GM19043 (cell line): ENCODE results near the gene GNA12.
"Not testable (repeated sequence)": the region's sequence is repeated elsewhere in the genome, so short reads cannot be mapped to it uniquely, and the experiment has no call there.

ENCODE experiments used
- ATAC-seq: cut with Tn5 transposase; IDR thresholded peaks from one replicate; pipeline ENCODE4 v1.9.1; 2021; ENCODE audit warnings: low read depth; ENCODE audit not compliant: unreplicated experiment

The GNA12 gene

DNA sequence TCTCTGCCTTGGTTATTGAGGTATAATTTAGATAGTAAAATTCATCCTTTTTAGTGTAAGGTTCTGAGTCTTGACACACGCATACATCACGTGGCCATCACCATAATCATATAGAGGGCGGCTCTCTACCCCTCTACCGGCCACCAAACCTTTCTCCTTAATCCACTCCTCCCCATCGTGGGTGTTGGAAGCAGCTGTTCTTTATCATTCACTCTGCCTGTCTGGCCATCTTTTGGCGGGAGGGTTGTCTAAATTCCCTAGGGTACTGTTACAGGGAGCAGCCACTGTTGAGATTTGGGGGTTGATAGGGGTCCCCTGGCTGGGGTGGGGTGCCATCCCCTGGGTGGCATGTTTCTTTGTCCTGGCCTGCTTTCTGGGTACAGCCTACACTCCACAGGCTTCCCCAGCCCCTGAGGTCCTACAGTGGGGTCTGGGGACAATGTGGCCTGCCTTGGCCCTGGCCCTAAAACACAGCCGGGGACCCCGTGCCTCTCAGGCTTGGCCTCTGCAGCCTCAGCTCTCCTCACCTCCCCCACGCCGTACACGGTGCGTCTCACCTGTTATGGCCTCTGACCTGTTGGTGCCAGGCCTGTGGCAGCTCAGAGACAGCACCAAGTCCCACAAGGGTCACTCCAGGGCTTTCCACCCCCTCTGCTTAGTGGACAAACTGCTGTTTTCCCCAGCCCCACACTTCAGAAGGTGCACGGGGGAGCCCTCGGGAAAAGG lies 138.6 kb downstream of the GNA12 start:
- ATAC-seq = no peak

- no peak for ATAC-seq
Measured at GRCh38 chr7:2702594-2702957, 141.5 kb downstream of the GNA12 start.

- ATAC-seq = no peak
Measured at GRCh38 chr7:2701832-2702593, 142.1 kb downstream of the GNA12 start.

- ATAC-seq = no peak
Measured at GRCh38 chr7:2701424-2701823, 142.7 kb downstream of the GNA12 start.

DNA sequence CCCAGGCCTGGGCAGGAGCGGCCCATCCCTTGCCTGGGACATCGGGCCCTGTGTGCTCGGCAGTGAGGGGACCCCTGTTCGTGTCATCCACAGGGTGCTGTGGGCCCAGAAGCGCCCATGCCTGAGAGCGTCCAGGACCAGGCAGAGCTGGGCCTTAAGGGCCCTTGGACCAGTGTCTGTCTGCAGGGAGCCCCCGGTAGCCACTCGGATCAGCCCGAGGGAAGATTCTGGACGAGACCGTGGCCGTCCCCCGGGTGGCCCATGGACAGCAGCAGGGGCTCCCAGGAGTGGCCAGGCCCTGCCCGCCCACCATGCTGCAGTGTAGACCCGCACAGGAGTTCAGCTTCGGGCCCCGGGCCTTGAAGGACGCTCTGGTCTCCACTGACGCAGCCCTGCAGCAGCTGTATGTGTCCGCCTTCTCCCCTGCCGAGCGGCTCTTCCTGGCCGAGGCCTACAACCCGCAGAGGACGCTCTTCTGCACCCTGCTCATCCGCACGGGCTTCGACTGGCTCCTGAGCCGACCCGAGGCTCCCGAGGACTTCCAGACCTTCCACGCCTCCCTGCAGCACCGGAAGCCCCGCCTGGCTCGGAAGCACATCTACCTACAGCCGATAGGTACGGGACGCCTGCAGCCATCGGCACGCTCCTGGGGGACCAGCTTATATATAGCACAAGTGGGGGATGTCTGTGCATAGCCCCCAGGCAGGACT lies 143.8 kb downstream of the GNA12 start:
- no peak for ATAC-seq

GRCh38 chr7:2699289-2699620 lies 144.9 kb downstream of the GNA12 start:
- ATAC-seq = no peak

DNA sequence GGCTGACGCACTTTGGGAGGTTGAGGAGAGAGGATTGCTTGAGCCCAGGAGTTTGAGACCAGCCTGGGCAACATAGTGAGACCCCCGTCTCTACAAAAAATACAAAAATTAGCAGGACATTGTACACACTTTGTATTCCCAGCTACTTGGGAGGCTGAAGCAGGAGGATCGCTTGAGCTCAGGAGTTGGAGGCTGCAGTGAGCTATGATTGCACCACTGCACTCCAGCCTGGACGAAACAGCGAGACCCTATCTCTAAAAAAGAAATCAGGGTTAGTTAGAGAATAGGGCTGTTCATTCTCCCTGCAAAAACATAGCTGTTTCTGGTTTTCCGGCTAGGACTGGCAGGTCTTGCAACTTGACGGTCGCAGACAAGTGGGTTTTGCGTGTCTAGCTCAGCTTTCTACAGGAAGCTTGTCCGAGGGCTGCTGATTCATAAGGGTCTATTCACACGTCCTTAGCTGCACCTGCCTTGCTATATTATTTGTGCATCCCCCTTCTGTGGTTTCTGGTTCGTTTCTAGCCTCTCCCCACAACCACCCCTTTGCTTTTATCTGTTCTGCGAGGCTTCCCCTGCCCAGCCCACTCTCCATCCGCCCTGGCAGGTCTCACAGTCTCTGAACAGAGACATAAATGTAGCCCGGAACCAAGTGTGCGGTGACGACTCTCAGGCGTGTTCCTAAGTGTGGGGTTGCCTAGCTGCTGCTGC lies 145.4 kb downstream of the GNA12 start:
- peak; percentile 95 for ATAC-seq

GRCh38 chr7:2694122-2694436 lies 150.0 kb downstream of the GNA12 start:
- not testable (repeated sequence) for ATAC-seq

GRCh38 chr7:2693420-2694121 lies 150.5 kb downstream of the GNA12 start:
- not testable (repeated sequence) for ATAC-seq

- ATAC-seq = no peak
Measured at GRCh38 chr7:2692543-2692942, 151.6 kb downstream of the GNA12 start.

DNA sequence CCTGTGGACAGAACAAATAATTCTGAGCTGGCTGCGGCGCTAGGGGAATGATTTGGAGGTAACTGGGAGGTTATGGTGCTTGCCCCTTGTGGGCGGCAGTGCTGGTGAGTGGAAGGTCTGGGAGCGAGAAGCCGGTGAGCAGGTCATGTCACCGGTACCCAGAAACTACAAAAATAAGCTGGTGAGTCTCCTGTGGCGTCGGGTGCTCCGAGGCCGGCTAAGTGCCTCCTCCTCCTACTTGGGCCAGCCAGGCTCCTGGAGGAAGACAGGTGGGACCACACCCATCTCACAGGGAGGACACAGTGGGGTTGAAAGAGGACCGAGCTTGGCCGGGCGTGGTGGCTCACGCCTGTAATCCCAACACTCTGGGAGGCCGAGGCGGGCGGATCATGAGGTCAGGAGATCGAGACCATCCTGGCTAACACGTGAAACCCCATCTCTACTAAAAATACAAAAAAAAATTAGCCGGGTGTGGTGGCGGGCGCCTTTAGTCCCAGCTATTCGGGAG lies 152.1 kb downstream of the GNA12 start:
- not testable (repeated sequence) for ATAC-seq

DNA sequence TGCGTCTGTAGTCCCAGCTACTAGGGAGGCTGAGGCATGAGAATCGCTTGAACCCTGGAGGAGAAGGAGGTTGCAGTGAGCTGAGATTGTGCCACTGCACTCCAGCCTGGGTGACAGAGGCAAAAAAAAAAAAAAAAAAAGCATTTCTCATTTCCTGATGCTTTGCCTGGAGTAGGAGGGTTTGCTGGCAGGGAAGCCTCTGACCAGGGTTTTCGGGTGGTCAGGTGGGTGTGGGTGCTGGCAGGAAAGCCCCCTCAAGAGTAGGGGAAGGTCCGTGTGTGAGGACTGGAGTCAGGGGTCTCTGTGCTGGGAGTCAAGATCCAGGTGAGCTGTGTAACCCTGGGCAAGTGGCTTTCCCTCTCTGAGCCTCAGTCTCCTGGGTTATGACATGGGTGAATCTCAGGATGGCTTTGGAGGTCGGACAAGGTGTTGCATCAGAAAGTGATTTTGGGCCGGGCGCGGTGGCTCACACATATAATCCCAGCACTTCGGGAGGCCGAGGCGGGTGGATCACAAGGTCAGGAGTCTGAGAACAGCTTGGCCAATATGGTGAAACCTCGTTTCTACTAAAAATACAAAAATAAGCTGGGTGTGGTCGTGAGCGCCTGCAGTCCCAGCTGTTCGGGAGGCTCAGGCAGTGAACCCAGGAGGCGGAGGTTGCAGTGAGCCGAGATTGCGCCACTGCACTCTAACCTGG lies 152.9 kb downstream of the GNA12 start:
- no peak for ATAC-seq

DNA sequence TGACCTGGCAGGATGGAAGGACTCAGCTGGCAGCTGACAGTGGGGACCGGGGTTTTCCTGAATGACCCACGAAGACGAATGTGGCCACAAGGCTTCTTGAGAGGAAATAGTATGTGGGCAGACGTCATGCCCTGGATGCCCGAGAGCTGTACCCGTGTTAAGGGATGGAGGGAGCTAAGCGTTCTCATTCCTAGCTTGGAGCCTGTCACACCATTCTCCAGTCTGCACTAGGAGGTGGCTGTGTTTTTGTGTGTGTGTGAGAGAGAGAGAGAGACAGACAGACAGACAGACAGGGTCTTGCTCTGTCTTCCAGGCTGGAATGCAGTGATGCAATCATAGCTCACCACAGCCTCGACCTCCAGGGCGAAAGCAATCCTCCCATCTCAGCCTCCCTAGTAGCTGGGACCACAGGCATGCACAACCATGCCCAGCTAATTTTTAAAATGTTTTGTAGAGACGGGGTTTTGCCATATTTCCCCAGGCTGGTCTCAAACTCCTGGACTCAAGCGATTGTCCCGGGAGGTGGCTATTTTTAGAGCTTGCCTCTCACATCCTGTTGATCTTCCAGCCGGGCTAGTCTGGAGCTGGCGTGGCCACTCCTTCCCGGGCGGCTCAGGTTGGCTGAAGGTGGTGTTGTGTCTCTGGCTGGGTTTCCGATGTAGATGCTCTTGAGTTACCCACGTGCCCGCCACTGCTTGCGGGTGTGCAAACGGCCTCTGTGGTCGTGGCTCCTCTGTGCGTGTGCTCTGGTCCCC lies 154.0 kb downstream of the GNA12 start:
- no peak for ATAC-seq

- ATAC-seq = no peak
Measured at GRCh38 chr7:2689343-2689847, 154.7 kb downstream of the GNA12 start.

DNA sequence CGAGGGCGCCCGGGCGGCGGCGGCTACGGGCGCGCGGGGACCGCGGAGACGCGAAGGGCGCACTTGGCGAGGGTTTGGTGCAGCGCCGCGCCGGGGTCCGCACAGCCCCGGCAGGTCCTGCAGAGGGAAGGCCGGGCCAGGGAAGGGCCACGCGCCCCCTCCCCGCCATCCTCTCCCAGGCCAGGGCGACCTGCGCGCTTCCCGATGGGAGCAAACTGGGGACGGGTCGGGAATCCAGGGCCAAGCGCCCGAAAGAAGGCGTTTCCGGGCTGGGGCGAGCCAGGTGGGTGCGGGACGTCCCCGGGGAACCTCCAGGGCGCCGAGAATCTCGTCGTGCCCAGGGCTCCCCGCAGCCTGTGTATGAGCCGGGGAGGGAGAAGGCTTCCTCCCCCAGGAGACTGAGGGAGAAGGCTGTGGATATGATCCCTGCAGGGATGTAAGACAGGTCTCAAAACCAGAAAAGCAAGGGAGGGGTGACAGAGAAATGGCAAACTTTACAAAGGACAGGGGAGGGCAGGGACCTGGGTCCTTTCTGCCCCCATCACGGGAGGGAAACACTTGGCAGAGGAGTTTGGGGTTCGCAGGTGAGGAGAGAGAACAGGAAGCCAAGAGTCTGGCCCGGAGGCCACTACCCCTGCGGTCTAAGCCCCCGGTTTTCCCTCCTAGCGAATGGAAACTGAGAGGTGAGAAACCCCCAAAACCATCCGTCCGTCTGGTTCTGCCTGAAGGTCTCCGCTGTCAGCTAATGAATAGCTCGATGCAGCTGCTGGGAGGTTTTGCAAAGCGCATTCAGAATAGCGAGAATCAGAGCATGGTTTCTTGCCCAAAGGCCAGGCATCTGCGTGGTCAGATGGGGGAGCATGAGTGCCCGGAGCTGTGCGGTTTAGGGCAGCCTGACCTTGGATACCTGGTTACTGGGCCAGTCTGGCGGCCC lies 155.4 kb downstream of the GNA12 start:
- peak; percentile 85 for ATAC-seq

DNA sequence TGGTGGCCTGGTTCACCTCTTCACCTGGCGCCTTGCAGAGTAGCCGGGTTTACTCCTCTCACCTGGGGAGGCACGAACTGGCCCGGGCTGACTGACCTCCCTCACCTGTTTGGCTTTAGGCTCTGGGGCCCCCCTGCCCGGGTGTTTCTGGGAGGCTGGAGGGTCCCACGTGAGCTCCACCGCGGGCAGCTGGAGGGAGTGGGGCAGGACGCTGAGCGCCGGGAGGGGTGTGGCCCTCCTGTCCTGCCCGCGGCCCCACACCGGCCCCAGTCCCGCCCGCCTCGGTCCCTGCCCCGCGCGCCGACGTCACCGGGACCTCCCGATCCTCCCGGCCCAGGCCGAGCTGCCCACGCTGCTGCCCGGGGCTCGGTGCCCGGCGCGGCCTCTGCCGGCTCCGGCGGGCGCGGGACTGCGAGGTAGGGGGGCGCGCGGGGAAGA lies 156.2 kb downstream of the GNA12 start, which contains the start of gene AMZ1:
AMZ1 (plus strand) TSS at position 322 of the 438 bp plus-strand sequence. CDS start 12,250 bp downstream, outside the sequence.
- no peak for ATAC-seq

- ATAC-seq = no peak
Measured at GRCh38 chr7:2687338-2687869, 156.7 kb downstream of the GNA12 start.
